ENCODE measurements around the gene PTPRG. TPM values are rescaled to one million over a fixed set of nuclear protein-coding genes. Genes with fewer than 3 reads are reported as not detected.
A peak's percentile ranks its signal among the peaks of the same experiment; 100 is the strongest.

Gene PTPRG
- total RNA-seq, 1 experiment from 2014 or later = 69.3 TPM

DNA sequence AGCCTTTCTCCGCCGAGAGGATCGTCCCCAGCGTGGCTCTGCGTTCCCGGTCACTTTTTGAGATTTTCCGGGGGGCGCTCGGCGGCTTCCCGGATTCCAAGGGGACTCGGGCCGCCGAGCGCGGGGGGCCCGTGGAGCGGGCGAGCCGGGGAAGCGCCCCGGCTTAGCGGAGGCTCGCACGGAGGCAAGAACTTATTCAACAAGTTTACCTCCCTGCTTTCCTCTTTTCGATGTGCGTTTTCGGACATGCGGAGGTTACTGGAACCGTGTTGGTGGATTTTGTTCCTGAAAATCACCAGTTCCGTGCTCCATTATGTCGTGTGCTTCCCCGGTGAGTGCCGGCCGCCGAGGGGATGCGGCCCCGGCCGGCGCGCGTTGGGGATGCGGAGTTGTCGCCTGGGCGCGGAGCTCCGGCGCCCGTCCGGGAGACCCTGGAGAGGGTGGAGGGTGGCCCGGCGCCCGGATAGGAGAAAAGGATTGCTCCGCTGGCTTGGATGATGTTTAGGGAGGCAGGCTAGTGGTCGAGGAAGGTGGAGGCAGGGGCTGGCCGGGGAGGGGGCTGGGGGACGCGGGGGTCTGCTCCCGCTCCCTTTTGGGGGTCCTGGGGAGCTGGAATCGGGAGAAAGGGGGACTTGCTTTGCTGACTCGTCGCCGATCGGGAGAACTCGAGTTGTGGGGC, 810 bp downstream of the PTPRG start:
- Histone ChIP-seq H3K9ac (ENCODE audit: extremely low read depth, insufficient read length, low read length) (peak overlapping the region; percentile 98), H2AK5ac (ENCODE audit: insufficient read length, low read length) (no peak overlapping the region), H4K91ac (ENCODE audit: insufficient read length, low read depth, low read length) (no peak overlapping the region), H4K20me1 (ENCODE audit: control insufficient read depth, insufficient read depth, insufficient read length) (no peaks in the 10 kb centered on the region), H3K14ac (ENCODE audit: insufficient read depth, low read length) (peak overlapping the region; percentile 70; the same call in 1 of the 2 replicates), H2BK15ac (ENCODE audit: low read depth, low read length) (no peak overlapping the region), H4K8ac (replicated peaks; ENCODE audit: insufficient read length, low read depth, low read length) (no peak overlapping the region), H2BK12ac (ENCODE audit: insufficient read length, low read depth, low read length) (no peak overlapping the region), H3K9me3 (ENCODE audit: control insufficient read depth, low read depth, low read length) (no peaks in the 10 kb centered on the region), H3T11ph (ENCODE audit: low read length) (no peak overlapping the region), H3K27me3 (ENCODE audit: insufficient read depth, low read length) (no peaks in the 10 kb centered on the region), H2BK20ac (ENCODE audit: low read depth, low read length, poor library complexity, severe bottlenecking) (no peak overlapping the region), H2BK5ac (ENCODE audit: insufficient read length, low read length) (no peak overlapping the region), H3K4me1 (ENCODE audit: insufficient read depth, low read length) (peaks cover 10% of the 10 kb centered on the region; the same call in 1 of the 2 replicates), H2BK120ac (ENCODE audit: low read depth, low read length, poor library complexity, severe bottlenecking) (no peak overlapping the region), H3K56ac (ENCODE audit: insufficient read length, low read depth, low read length) (no peak overlapping the region), H3K23ac (ENCODE audit: insufficient read length, low read depth, low read length) (no peak overlapping the region), H3K79me1 (ENCODE audit: insufficient read depth, low read depth, low read length, poor library complexity, severe bottlenecking) (peaks cover 10% of the 10 kb centered on the region), H3K4ac (ENCODE audit: low read depth, low read length) (no peak overlapping the region), H3K79me2 (ENCODE audit: insufficient read depth, low read length) (peaks cover 50% of the 10 kb centered on the region), H3K27ac (ENCODE audit: insufficient read length, low read depth, low read length) (no peak overlapping the region), H4K5ac (ENCODE audit: insufficient read length, low read depth, low read length) (no peak overlapping the region), H2AFZ (ENCODE audit: low read length) (no peak overlapping the region), H3K18ac (ENCODE audit: insufficient read length, low read depth, low read length) (peak overlapping the region; percentile 79), H3K4me2 (ENCODE audit: insufficient read depth, insufficient read length, low read length) (peak overlapping the region; percentile 93), H3K23me2 (ENCODE audit: insufficient read length, low read depth, low read length, poor library complexity, severe bottlenecking) (peaks cover 30% of the 10 kb centered on the region)
- DNase-seq = no peak
- Mint-ChIP-seq H3K4me1 (peaks cover 37 to 38% of the 10 kb centered on the region in 2 experiments), H3K27ac (peak overlapping the region in 2 of 3 experiments; percentile 44 to 61; a peak in 3 of 7 replicates), H3K4me3 (peak overlapping the region; percentile 96 to 100), H3K36me3 (ENCODE audit: insufficient read depth in 1 of 3, low read depth in 3 of 3) (peaks cover 12 to 27% (median 16%) of the 10 kb centered on the region in 3 experiments; a peak in 6 of 7 replicates), H3K9me3 (peaks cover 0 to 9% of the 10 kb centered on the region in 2 experiments; a peak in 2 of 5 replicates), H3K27me3 (ENCODE audit: low read depth) (no peaks in the 10 kb centered on the region; the same call in 1 of the 2 replicates)
- TF ChIP-seq, protein P1, sequence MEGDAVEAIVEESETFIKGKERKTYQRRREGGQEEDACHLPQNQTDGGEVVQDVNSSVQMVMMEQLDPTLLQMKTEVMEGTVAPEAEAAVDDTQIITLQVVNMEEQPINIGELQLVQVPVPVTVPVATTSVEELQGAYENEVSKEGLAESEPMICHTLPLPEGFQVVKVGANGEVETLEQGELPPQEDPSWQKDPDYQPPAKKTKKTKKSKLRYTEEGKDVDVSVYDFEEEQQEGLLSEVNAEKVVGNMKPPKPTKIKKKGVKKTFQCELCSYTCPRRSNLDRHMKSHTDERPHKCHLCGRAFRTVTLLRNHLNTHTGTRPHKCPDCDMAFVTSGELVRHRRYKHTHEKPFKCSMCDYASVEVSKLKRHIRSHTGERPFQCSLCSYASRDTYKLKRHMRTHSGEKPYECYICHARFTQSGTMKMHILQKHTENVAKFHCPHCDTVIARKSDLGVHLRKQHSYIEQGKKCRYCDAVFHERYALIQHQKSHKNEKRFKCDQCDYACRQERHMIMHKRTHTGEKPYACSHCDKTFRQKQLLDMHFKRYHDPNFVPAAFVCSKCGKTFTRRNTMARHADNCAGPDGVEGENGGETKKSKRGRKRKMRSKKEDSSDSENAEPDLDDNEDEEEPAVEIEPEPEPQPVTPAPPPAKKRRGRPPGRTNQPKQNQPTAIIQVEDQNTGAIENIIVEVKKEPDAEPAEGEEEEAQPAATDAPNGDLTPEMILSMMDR (conservative IDR thresholded peaks at IDR 0.05) = no peak
- no CpG with 5 or more reads among the region's 65 CpGs for WGBS (ENCODE audit: extremely low coverage, insufficient read length, low lambda C conversion rate)
